HCT116 (cell line): ENCODE results near the gene MYO16. TPM values are rescaled to one million over a fixed set of nuclear protein-coding genes. Genes with fewer than 3 reads are reported as not detected.

ENCODE experiments used
- ATAC-seq: fragments of 200-7000 bp; cut with Tn5 transposase; 2 replicates; pipeline ENCODE4 v1.9.1; 2020; ENCODE audit warnings: mild to moderate bottlenecking, moderate library complexity
- BruUV-seq: library from RNA; stranded (reverse); fragments of 400-500 nt; replicated peaks from 2 replicates; lab custom pipeline; 2021; lab: Mats Ljungman, UMichigan
- CTCF ChIA-PET: fragments of 300-600 bp; sonication (Branson Sonifier 250); formaldehyde crosslinking; loops from one replicate; lab custom pipeline; 2021; ENCODE audit warnings: antibody characterized with exemption; lab: Charles Lee
- POLR2A ChIA-PET: fragments of 300-600, 350-600 bp; sonication (Branson Sonifier 250); formaldehyde crosslinking; loops from one replicate; lab custom pipeline; 2021; ENCODE audit warnings: antibody characterized with exemption; lab: Charles Lee
- RAD21 ChIA-PET, 2 experiments: fragments of 300-600 bp; sonication (Branson Sonifier 250); formaldehyde crosslinking; loops; one replicate each; lab custom pipeline; 2023; ENCODE audit warnings: low total read pairs in 2 of 2; ENCODE audit not compliant: uncharacterized antibody in 2 of 2, unreplicated experiment in 2 of 2, low non-redundant PET in 1 of 2; lab: Charles Lee
- DNase-seq: peaks from one replicate; pipeline ENCODE4 v3.0.0-alpha.2; 2010; ENCODE audit warnings: low read depth, low spot score
- H2AFZ ChIP-seq: fragments of 200-600 bp; shearing (Covaris generic), sonication (generic); 2 replicates; pipeline ENCODE4 v1.6.1; 2017; ENCODE audit warnings: low read depth, mixed run types, mixed read lengths, antibody characterized with exemption, low read length; ENCODE audit not compliant: poor library complexity, severe bottlenecking
- H3K27ac ChIP-seq: 2 replicates; pipeline ENCODE4 v1.5.1; 2012; ENCODE audit warnings: low read depth, low read length
- H3K27me3 ChIP-seq: fragments of 200-600 bp; sonication (generic); 2 replicates; pipeline ENCODE4 v1.6.1; 2016; ENCODE audit warnings: mixed run types, low read length, mixed read lengths; ENCODE audit not compliant: insufficient read depth
- H3K36me3 ChIP-seq, 2 experiments: fragments of 200-500 bp in 1 of 2; fragments of 200-600 bp in 1 of 2; sonication (Bioruptor generic) in 1 of 2; sonication (generic) in 1 of 2; 2 replicates each; pipeline versions ENCODE4 v1.5.1 to v1.6.1; 2014 to 2016; ENCODE audit warnings: low read length in 2 of 2, inconsistent platforms in 1 of 2, mixed read lengths in 1 of 2, mixed run types in 1 of 2; ENCODE audit not compliant: insufficient read depth in 2 of 2, control insufficient read depth in 1 of 2
- H3K4me1 ChIP-seq, 2 experiments: fragments of 200-600 bp in 1 of 2; sonication (generic) in 1 of 2; 2 replicates each; pipeline versions ENCODE4 v1.5.1 to v1.6.1; 2012 to 2017; ENCODE audit warnings: low read length in 2 of 2, inconsistent platforms in 1 of 2, mild to moderate bottlenecking in 1 of 2, mixed read lengths in 1 of 2, mixed run types in 1 of 2, moderate library complexity in 1 of 2; ENCODE audit not compliant: insufficient read depth in 2 of 2, control insufficient read depth in 1 of 2
- H3K4me2 ChIP-seq: fragments of 200-600 bp; sonication (generic); 2 replicates; pipeline ENCODE4 v1.6.1; 2017; ENCODE audit warnings: mixed run types, low read length, mixed read lengths
- H3K4me3 ChIP-seq, 2 experiments: fragments of 200-600 bp in 1 of 2; sonication (generic) in 1 of 2; replicated peaks in 1 of 2; 2 replicates each; pipeline ENCODE4 v1.5.1; 2011 to 2016; ENCODE audit warnings: low read length in 2 of 2, control low read depth in 1 of 2, low read depth in 1 of 2, mild to moderate bottlenecking in 1 of 2, mixed read lengths in 1 of 2, mixed run types in 1 of 2
- H3K79me2 ChIP-seq: fragments of 200-600 bp; sonication (generic); 2 replicates; pipeline ENCODE4 v1.6.1; 2017; ENCODE audit warnings: mild to moderate bottlenecking, mixed run types, low read length, moderate library complexity, mixed read lengths; ENCODE audit not compliant: insufficient read depth
- H3K9ac ChIP-seq: fragments of 200-600 bp; sonication (generic); 2 replicates; pipeline ENCODE4 v1.6.1; 2016; ENCODE audit warnings: low read length, mixed read lengths
- H3K9me2 ChIP-seq: fragments of 200-600 bp; sonication (generic), shearing (Covaris generic); 2 replicates; pipeline ENCODE4 v1.6.1; 2017; ENCODE audit warnings: mixed run types, mild to moderate bottlenecking, moderate library complexity; ENCODE audit not compliant: insufficient read depth
- H3K9me3 ChIP-seq, 2 experiments: fragments of 200-500 bp in 1 of 2; fragments of 200-600 bp in 1 of 2; sonication (Bioruptor generic) in 1 of 2; sonication (generic) in 1 of 2; 2 replicates each; pipeline ENCODE4 v1.6.1; 2014 to 2017; ENCODE audit warnings: low read length in 2 of 2, mixed read lengths in 2 of 2, inconsistent platforms in 1 of 2, low read depth in 1 of 2, mild to moderate bottlenecking in 1 of 2, mixed run types in 1 of 2, moderate library complexity in 1 of 2; ENCODE audit not compliant: control insufficient read depth in 1 of 2, insufficient read depth in 1 of 2
- H4K20me1 ChIP-seq: fragments of 200-600 bp; sonication (generic), shearing (Covaris generic); 2 replicates; pipeline ENCODE4 v1.6.1; 2017; ENCODE audit warnings: mixed run types, mild to moderate bottlenecking, moderate library complexity; ENCODE audit not compliant: insufficient read depth
- CEBPB ChIP-seq: IDR thresholded peaks from 2 replicates; pipeline ENCODE4 v1.6.1; 2012; ENCODE audit warnings: low read depth
- ELF1 ChIP-seq: IDR thresholded peaks from 2 replicates; pipeline ENCODE4 v1.6.1; 2012; ENCODE audit warnings: low read depth, borderline replicate concordance
- FOSL1 ChIP-seq: IDR thresholded peaks from 2 replicates; pipeline ENCODE4 v1.6.1; 2012; ENCODE audit warnings: low read depth
- JUND ChIP-seq: IDR thresholded peaks from 2 replicates; pipeline ENCODE4 v1.6.1; 2012
- POLR2A ChIP-seq: IDR thresholded peaks from 2 replicates; pipeline ENCODE4 v1.7.0; 2011; ENCODE audit warnings: borderline replicate concordance; ENCODE audit not compliant: insufficient read depth, insufficient read length; ENCODE audit errors: extremely low read depth
- POLR2AphosphoS5 ChIP-seq: IDR thresholded peaks from 2 replicates; pipeline ENCODE4 v1.6.1; 2011; ENCODE audit warnings: mild to moderate bottlenecking, low read depth, low read length, moderate library complexity
- RAD21 ChIP-seq: IDR thresholded peaks from 2 replicates; pipeline ENCODE4 v1.6.1; 2012; ENCODE audit warnings: low read depth, mild to moderate bottlenecking
- SIN3A ChIP-seq: IDR thresholded peaks from 2 replicates; pipeline ENCODE4 v1.6.1; 2012; ENCODE audit warnings: low read depth
- SP1 ChIP-seq: IDR thresholded peaks from 2 replicates; pipeline ENCODE4 v1.6.1; 2012; ENCODE audit warnings: low read depth
- SRF ChIP-seq: IDR thresholded peaks from 2 replicates; pipeline ENCODE4 v1.6.1; 2012; ENCODE audit warnings: low read depth
- TCF7L2 ChIP-seq: IDR thresholded peaks from 2 replicates; pipeline ENCODE4 v1.7.0; 2011; ENCODE audit warnings: borderline replicate concordance, inconsistent platforms; ENCODE audit not compliant: insufficient read depth, insufficient read length; ENCODE audit errors: extremely low read depth
- YY1 ChIP-seq: IDR thresholded peaks from 2 replicates; pipeline ENCODE4 v1.6.1; 2011; ENCODE audit warnings: low read length, low read depth, moderate library complexity, mild to moderate bottlenecking; ENCODE audit not compliant: insufficient replicate concordance; ENCODE audit errors: extremely low read depth
- ZFX ChIP-seq: fragments of 450-650 bp; IDR thresholded peaks from 2 replicates; pipeline ENCODE4 v1.6.1; 2017
- ZNF274 ChIP-seq: fragments of 200-500 bp; sonication (Bioruptor generic); IDR thresholded peaks from 2 replicates; pipeline ENCODE4 v1.6.1; 2014; ENCODE audit warnings: mild to moderate bottlenecking, low read depth, low read length, inconsistent platforms
- intact Hi-C: fragments of 100-400 bp; cut with micrococcal nuclease; formaldehyde crosslinking; loops from 2 replicates; pipeline ENCODE4 v1.10.0; 2022
- total RNA-seq: library from RNA; stranded (reverse); gene quantifications from one replicate; pipeline ENCODE4 v1.2.1, GENCODE V29; 2021; ENCODE audit not compliant: unreplicated experiment
- TF ChIP-seq, protein P1 (sequence below): IDR thresholded peaks from 2 replicates; pipeline ENCODE4 v1.6.1; 2011; ENCODE audit warnings: mild to moderate bottlenecking, low read length, moderate library complexity; ENCODE audit not compliant: insufficient replicate concordance; ENCODE audit errors: extremely low read depth
- TF ChIP-seq, protein P2 (sequence below), 3 experiments: fragments of 200-600 bp in 1 of 3; sonication (generic) in 1 of 3; IDR thresholded peaks in 2 of 3; conservative IDR thresholded peaks in 1 of 3; 2 replicates each; pipeline ENCODE4 v1.5.1; 2012 to 2017; ENCODE audit warnings: low read depth in 2 of 3, low read length in 2 of 3, antibody characterized with exemption in 1 of 3, borderline replicate concordance in 1 of 3, control low read depth in 1 of 3, mild to moderate bottlenecking in 1 of 3, mixed read lengths in 1 of 3, mixed run types in 1 of 3, moderate library complexity in 1 of 3; ENCODE audit not compliant: insufficient read depth in 1 of 3
- TF ChIP-seq, protein P3 (sequence below): IDR thresholded peaks from 2 replicates; pipeline ENCODE4 v1.6.1; 2012

The MYO16 gene
- total RNA-seq, 1 experiment from 2014 or later: 0.07 TPM

DNA sequence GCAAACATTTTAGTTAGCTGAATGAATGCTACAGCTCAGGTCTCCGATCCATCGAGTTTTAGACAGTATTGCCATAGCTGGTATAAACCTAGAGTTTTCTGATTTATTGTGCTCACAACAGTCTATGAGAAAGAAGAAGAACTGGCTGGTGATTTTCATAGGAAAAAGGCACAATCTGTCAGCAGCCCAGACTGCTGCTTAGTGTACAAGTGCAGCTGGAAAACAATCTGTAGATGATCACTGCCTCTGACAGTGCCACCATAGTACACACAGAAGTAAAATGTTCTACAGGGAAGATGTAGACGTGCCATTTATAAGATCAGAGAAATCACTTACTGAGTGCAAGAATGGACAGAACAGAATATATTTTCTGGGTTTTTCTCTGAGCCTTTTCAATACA, 48.4 kb downstream of the MYO16 start:
- ATAC-seq (no peak), DNase-seq (no peak)
- Histone ChIP-seq H3K9ac (no peak overlapping the region), H3K27me3 (peaks cover 19% of the 10 kb centered on the region), H3K4me1 (no peaks in the 10 kb centered on the region), H3K27ac (no peak overlapping the region), H3K36me3 (no peaks in the 10 kb centered on the region), H4K20me1 (no peaks in the 10 kb centered on the region), H3K9me3 (no peaks in the 10 kb centered on the region), H2AFZ (no peak overlapping the region), H3K4me3 (no peak overlapping the region), H3K79me2 (no peaks in the 10 kb centered on the region), H3K9me2 (no peaks in the 10 kb centered on the region), H3K4me2 (no peak overlapping the region)
- RAD21 ChIA-PET: no interaction called here
- CTCF ChIA-PET: no interaction called here
- POLR2A ChIA-PET: no interaction called here
- intact Hi-C loops: no loop called here
- no TSS peak for BruUV-seq
- TF ChIP-seq ELF1: no peak
- TF ChIP-seq JUND: no peak
- no peak for TF ChIP-seq YY1
- TF ChIP-seq TCF7L2: no peak

DNA sequence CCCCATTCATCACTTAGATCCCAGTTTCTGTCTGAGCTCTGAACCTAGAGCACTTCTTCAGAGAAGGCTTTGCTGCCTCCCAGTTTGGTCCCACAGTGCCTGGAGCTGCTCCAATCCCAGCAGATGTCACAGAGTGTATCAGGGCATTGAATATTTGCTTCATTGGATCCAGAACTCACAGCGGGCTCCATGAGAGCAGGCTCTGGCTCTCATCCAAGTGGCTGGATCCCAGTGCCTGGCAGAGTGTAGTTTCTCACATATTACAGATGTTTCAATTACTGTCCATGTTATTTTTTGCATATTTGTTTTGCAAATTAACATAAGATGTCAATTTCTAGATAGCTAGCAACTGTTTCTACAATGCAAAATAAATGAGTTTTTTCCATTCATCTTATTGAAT, 50.6 kb downstream of the MYO16 start:
- Histone ChIP-seq H3K9me3 (no peaks in the 10 kb centered on the region), H3K4me3 (no peak overlapping the region), H3K9me2 (no peaks in the 10 kb centered on the region), H3K79me2 (no peaks in the 10 kb centered on the region), H3K27me3 (peaks cover 12% of the 10 kb centered on the region; the same call in 1 of the 2 replicates), H2AFZ (no peak overlapping the region), H4K20me1 (no peaks in the 10 kb centered on the region), H3K27ac (no peak overlapping the region), H3K4me1 (no peaks in the 10 kb centered on the region), H3K4me2 (no peak overlapping the region), H3K36me3 (no peaks in the 10 kb centered on the region), H3K9ac (no peak overlapping the region)
- RAD21 ChIA-PET: interaction anchor here in 1 of 2 experiments (0.6 kb wide), 1 partner anchor 119 kb away, joined by 3 read pairs; no protein-coding TSS in a partner anchor
- intact Hi-C loops: no loop called here
- no peak for ATAC-seq
- DNase-seq: no peak
- TF ChIP-seq, protein P1, sequence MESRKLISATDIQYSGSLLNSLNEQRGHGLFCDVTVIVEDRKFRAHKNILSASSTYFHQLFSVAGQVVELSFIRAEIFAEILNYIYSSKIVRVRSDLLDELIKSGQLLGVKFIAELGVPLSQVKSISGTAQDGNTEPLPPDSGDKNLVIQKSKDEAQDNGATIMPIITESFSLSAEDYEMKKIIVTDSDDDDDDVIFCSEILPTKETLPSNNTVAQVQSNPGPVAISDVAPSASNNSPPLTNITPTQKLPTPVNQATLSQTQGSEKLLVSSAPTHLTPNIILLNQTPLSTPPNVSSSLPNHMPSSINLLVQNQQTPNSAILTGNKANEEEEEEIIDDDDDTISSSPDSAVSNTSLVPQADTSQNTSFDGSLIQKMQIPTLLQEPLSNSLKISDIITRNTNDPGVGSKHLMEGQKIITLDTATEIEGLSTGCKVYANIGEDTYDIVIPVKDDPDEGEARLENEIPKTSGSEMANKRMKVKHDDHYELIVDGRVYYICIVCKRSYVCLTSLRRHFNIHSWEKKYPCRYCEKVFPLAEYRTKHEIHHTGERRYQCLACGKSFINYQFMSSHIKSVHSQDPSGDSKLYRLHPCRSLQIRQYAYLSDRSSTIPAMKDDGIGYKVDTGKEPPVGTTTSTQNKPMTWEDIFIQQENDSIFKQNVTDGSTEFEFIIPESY: no peak
- no peak for TF ChIP-seq SRF
- no peak for TF ChIP-seq POLR2AphosphoS5
- no peak for TF ChIP-seq CEBPB
- TF ChIP-seq ZFX: no peak
- no peak for TF ChIP-seq FOSL1
- TF ChIP-seq, protein P2, sequence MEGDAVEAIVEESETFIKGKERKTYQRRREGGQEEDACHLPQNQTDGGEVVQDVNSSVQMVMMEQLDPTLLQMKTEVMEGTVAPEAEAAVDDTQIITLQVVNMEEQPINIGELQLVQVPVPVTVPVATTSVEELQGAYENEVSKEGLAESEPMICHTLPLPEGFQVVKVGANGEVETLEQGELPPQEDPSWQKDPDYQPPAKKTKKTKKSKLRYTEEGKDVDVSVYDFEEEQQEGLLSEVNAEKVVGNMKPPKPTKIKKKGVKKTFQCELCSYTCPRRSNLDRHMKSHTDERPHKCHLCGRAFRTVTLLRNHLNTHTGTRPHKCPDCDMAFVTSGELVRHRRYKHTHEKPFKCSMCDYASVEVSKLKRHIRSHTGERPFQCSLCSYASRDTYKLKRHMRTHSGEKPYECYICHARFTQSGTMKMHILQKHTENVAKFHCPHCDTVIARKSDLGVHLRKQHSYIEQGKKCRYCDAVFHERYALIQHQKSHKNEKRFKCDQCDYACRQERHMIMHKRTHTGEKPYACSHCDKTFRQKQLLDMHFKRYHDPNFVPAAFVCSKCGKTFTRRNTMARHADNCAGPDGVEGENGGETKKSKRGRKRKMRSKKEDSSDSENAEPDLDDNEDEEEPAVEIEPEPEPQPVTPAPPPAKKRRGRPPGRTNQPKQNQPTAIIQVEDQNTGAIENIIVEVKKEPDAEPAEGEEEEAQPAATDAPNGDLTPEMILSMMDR (IDR thresholded peaks at IDR 0.05 in 2 of 3, conservative IDR thresholded peaks at IDR 0.05 in 1 of 3; ENCODE audit: borderline replicate concordance in 1 of 3, insufficient read depth in 1 of 3, low read depth in 2 of 3, low read length in 2 of 3): no peak
- TF ChIP-seq, protein P3, sequence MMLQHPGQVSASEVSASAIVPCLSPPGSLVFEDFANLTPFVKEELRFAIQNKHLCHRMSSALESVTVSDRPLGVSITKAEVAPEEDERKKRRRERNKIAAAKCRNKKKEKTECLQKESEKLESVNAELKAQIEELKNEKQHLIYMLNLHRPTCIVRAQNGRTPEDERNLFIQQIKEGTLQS: no peak
- TF ChIP-seq RAD21: no peak
- TF ChIP-seq SP1: no peak
- TF ChIP-seq TCF7L2: no peak
- no peak for TF ChIP-seq YY1
- no peak for TF ChIP-seq POLR2A
- TF ChIP-seq JUND: no peak
- TF ChIP-seq SIN3A: no peak
- no peak for TF ChIP-seq ZNF274
- POLR2A ChIA-PET: no interaction called here
- BruUV-seq: no TSS peak
- CTCF ChIA-PET: no interaction called here
